Caco-2 (cell line): Measurements from ENCODE around the gene MSL1. TPM values are rescaled to one million over a fixed set of nuclear protein-coding genes. Genes with fewer than 3 reads are reported as not detected.

Experiments used
- BruUV-seq: library from RNA; stranded (reverse); fragments of 400-500 nt; replicated peaks from 2 replicates; lab custom pipeline; 2021; lab: Mats Ljungman, UMichigan
- CTCF ChIA-PET: fragments of 300-600 bp; sonication (Branson Sonifier 250); formaldehyde crosslinking; loops from one replicate; lab custom pipeline; 2022; ENCODE audit warnings: antibody characterized with exemption; lab: Charles Lee
- POLR2A ChIA-PET: fragments of 300-600 bp; sonication (Branson Sonifier 250); formaldehyde crosslinking; loops from one replicate; lab custom pipeline; 2022; ENCODE audit warnings: antibody characterized with exemption; lab: Charles Lee
- DNase-seq, 2 experiments: peaks; one replicate each; pipeline versions ENCODE4 v3.0.0 to v3.0.0-alpha.2; 2020 to 2022
- H3K27me3 ChIP-seq: replicated peaks from 2 replicates; pipeline ENCODE4 v1.6.0; 2011; ENCODE audit warnings: low read length; ENCODE audit not compliant: control insufficient read depth, insufficient read depth
- H3K36me3 ChIP-seq: 2 replicates; pipeline ENCODE4 v1.5.1; 2011; ENCODE audit warnings: low read length; ENCODE audit not compliant: control insufficient read depth, insufficient read depth
- H3K4me1 ChIP-seq: fragments of 250-450 bp; sonication (Bioruptor Pico); 2 replicates; pipeline ENCODE4 v1.5.1; 2020; ENCODE audit warnings: mild to moderate bottlenecking
- H3K4me3 ChIP-seq: 2 replicates; pipeline ENCODE4 v1.5.1; 2011; ENCODE audit warnings: low read depth, mild to moderate bottlenecking, control low read depth, low read length
- H3K9me3 ChIP-seq: fragments of 250-450 bp; sonication (Bioruptor Pico); 2 replicates; pipeline ENCODE4 v1.5.1; 2020; ENCODE audit warnings: mild to moderate bottlenecking, moderate library complexity
- H3K27ac Mint-ChIP-seq: one replicate; pipeline ENCODE4 v1.8.0; 2022; ENCODE audit warnings: mixed read lengths; ENCODE audit not compliant: unreplicated experiment
- H3K27me3 Mint-ChIP-seq: one replicate; pipeline ENCODE4 v1.8.0; 2022; ENCODE audit warnings: mixed read lengths; ENCODE audit not compliant: insufficient read depth, unreplicated experiment
- H3K36me3 Mint-ChIP-seq: one replicate; pipeline ENCODE4 v1.8.0; 2022; ENCODE audit warnings: mild to moderate bottlenecking, mixed read lengths; ENCODE audit not compliant: insufficient read depth, unreplicated experiment
- H3K4me1 Mint-ChIP-seq: one replicate; pipeline ENCODE4 v1.8.0; 2022; ENCODE audit warnings: low read depth, mixed read lengths; ENCODE audit not compliant: unreplicated experiment
- H3K4me3 Mint-ChIP-seq: one replicate; pipeline ENCODE4 v1.8.0; 2022; ENCODE audit warnings: mild to moderate bottlenecking, moderate library complexity, mixed read lengths; ENCODE audit not compliant: unreplicated experiment
- H3K9me3 Mint-ChIP-seq: one replicate; pipeline ENCODE4 v1.8.0; 2022; ENCODE audit warnings: mixed read lengths; ENCODE audit not compliant: unreplicated experiment
- intact Hi-C: fragments of 100-400 bp; cut with micrococcal nuclease; formaldehyde crosslinking; loops from one replicate; pipeline ENCODE4 v1.10.0; 2022; ENCODE audit not compliant: unreplicated experiment
- total RNA-seq: library from RNA; stranded (reverse); gene quantifications from 2 replicates; pipeline ENCODE4 v1.2.3, GENCODE V29; 2022
- TF ChIP-seq, protein P1 (sequence below), 2 experiments: fragments of 200-600 bp in 1 of 2; IDR thresholded peaks; 1 replicate in 1 of 2; 2 replicates in 1 of 2; pipeline versions ENCODE4 v1.5.1 to v1.8.0; 2011 to 2022; ENCODE audit warnings: antibody characterized with exemption in 1 of 2, control low read depth in 1 of 2, inconsistent platforms in 1 of 2, low read depth in 1 of 2, low read length in 1 of 2, mild to moderate bottlenecking in 1 of 2, moderate library complexity in 1 of 2; ENCODE audit not compliant: insufficient read depth in 1 of 2, severe bottlenecking in 1 of 2, unreplicated experiment in 1 of 2

Gene MSL1
- total RNA-seq, 1 experiment from 2014 or later: 82.6 TPM

DNA sequence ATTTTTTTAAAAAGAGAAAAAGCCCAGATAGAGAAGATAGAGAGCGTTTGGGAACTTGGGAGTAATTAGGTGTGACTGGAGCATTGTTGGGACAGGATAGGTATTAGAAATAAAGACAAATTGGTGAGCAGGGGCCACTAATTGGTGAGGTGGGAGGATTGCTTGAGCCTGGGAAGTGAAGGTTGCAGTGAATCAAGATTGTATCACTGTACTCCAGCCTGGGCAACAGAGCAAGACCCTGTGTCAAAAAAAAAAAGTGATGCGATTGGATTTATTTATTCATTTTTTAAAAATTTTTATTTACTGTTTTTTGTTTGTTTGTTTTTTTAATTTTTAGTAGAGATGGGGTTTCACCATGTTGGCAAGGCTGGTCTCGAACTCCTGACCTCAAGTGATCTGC lies 23.7 kb downstream of the MSL1 start:
- Mint-ChIP-seq H3K27me3 (no peaks in the 10 kb centered on the region), H3K36me3 (peaks cover 79% of the 10 kb centered on the region), H3K4me3 (no peak overlapping the region), H3K4me1 (peaks cover 6% of the 10 kb centered on the region), H3K9me3 (no peaks in the 10 kb centered on the region), H3K27ac (no peak overlapping the region)
- intact Hi-C loops: no loop called here
- H3K36me3 ChIP-seq: peaks cover 2% of the 10 kb centered on the region
- ChIA-PET POLR2A (no interaction called here), CTCF (no interaction called here)
- no TSS peak for BruUV-seq
- TF ChIP-seq, protein P1, sequence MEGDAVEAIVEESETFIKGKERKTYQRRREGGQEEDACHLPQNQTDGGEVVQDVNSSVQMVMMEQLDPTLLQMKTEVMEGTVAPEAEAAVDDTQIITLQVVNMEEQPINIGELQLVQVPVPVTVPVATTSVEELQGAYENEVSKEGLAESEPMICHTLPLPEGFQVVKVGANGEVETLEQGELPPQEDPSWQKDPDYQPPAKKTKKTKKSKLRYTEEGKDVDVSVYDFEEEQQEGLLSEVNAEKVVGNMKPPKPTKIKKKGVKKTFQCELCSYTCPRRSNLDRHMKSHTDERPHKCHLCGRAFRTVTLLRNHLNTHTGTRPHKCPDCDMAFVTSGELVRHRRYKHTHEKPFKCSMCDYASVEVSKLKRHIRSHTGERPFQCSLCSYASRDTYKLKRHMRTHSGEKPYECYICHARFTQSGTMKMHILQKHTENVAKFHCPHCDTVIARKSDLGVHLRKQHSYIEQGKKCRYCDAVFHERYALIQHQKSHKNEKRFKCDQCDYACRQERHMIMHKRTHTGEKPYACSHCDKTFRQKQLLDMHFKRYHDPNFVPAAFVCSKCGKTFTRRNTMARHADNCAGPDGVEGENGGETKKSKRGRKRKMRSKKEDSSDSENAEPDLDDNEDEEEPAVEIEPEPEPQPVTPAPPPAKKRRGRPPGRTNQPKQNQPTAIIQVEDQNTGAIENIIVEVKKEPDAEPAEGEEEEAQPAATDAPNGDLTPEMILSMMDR (IDR thresholded peaks at IDR 0.05; ENCODE audit: insufficient read depth in 1 of 2, low read depth in 1 of 2, low read length in 1 of 2, severe bottlenecking in 1 of 2, unreplicated experiment in 1 of 2): no peak
- no peak overlapping the region for H3K4me3 ChIP-seq
- no peaks in the 10 kb centered on the region for H3K9me3 ChIP-seq
- no peaks in the 10 kb centered on the region for H3K27me3 ChIP-seq
- peaks cover 8% of the 10 kb centered on the region; the same call in 1 of the 2 replicates for H3K4me1 ChIP-seq
- DNase-seq: no peak

DNA sequence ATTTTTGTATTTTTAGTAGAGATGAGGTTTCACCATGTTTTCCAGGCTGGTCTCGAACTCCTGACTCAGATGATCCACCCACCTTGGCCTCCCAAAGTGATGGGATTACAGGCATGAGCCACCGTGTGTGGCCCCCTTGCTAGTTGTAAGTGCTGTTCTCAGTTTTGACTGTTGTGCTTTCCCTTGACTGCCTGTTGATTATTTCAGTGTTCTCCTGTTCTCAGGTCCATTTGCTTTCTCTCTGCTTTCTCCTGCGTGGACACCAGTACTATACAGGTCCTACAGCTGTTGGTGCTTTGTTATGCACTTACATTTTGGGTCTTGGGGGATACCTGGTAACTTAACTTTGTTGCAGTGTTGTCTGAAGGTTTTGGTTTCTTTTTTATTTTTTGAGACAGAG lies 26.8 kb downstream of the MSL1 start:
- peaks cover 7% of the 10 kb centered on the region for H3K36me3 ChIP-seq
- H3K9me3 ChIP-seq: no peaks in the 10 kb centered on the region
- no peak overlapping the region for H3K4me3 ChIP-seq
- no peak for DNase-seq
- Mint-ChIP-seq H3K27ac (no peak overlapping the region), H3K9me3 (no peaks in the 10 kb centered on the region), H3K36me3 (peaks cover 69% of the 10 kb centered on the region), H3K4me1 (no peaks in the 10 kb centered on the region), H3K4me3 (no peak overlapping the region), H3K27me3 (no peaks in the 10 kb centered on the region)
- intact Hi-C loops: no loop called here
- BruUV-seq: no TSS peak
- no peaks in the 10 kb centered on the region for H3K27me3 ChIP-seq
- TF ChIP-seq, protein P1 (IDR thresholded peaks at IDR 0.05; ENCODE audit: insufficient read depth in 1 of 2, low read depth in 1 of 2, low read length in 1 of 2, severe bottlenecking in 1 of 2, unreplicated experiment in 1 of 2): no peak
- ChIA-PET POLR2A (interaction anchor here (0.7 kb wide), 1 partner anchor 30 kb away, joined by 4 read pairs; no protein-coding TSS in a partner anchor), CTCF (interaction anchor here (0.6 to 0.7 kb wide), 2 partner anchors 58 to 327 kb away, joined by 3 to 4 read pairs; no protein-coding TSS in a partner anchor)
- no peaks in the 10 kb centered on the region for H3K4me1 ChIP-seq

DNA sequence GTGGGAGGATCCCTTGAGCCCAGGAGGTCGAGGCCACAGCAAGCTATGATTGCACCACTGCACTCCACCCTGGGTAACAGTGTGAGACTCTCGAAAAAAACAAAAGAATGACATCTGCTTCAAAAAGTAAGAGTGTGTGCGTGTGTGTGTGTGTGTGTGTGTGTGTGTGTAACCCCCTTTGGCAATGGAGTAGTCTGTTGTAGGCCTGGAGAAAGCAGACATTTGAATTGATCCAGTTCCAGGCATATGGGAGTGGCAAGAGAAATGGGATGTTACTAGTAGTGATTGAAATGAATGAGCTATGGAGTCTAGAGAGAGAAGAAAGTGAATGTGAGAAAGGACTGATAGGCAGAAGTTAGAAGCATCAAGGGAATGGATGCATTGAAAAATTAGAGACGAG lies 28.5 kb downstream of the MSL1 start:
- intact Hi-C loops: no loop called here
- ChIA-PET CTCF (no interaction called here), POLR2A (no interaction called here)
- no peak overlapping the region for H3K4me3 ChIP-seq
- no peaks in the 10 kb centered on the region for H3K9me3 Mint-ChIP-seq
- H3K27ac Mint-ChIP-seq: no peak overlapping the region
- TF ChIP-seq, protein P1 (IDR thresholded peaks at IDR 0.05; ENCODE audit: insufficient read depth in 1 of 2, low read depth in 1 of 2, low read length in 1 of 2, severe bottlenecking in 1 of 2, unreplicated experiment in 1 of 2): no peak
- H3K36me3 Mint-ChIP-seq: peaks cover 84% of the 10 kb centered on the region
- H3K9me3 ChIP-seq: no peaks in the 10 kb centered on the region
- H3K27me3 Mint-ChIP-seq: no peaks in the 10 kb centered on the region
- H3K4me3 Mint-ChIP-seq: no peak overlapping the region
- DNase-seq: no peak
- H3K4me1 Mint-ChIP-seq: no peaks in the 10 kb centered on the region
- no TSS peak for BruUV-seq
- peaks cover 7% of the 10 kb centered on the region for H3K36me3 ChIP-seq
- H3K27me3 ChIP-seq: no peaks in the 10 kb centered on the region
- no peaks in the 10 kb centered on the region for H3K4me1 ChIP-seq
